OCI-LY1 (cell line): Measurements from ENCODE around the gene ABCA9.

Experiments
- H2AFZ ChIP-seq: fragments of 200-600 bp; sonication (generic), shearing (Covaris generic); 2 replicates; pipeline ENCODE4 v1.6.0; 2014; ENCODE audit warnings: antibody characterized with exemption, mild to moderate bottlenecking, low read length
- H3F3A ChIP-seq: fragments of 200-600 bp; sonication (generic), shearing (Covaris generic); 2 replicates; pipeline ENCODE4 v1.6.0; 2014; ENCODE audit warnings: mild to moderate bottlenecking, antibody characterized with exemption, low read length, moderate library complexity; ENCODE audit not compliant: insufficient read depth
- H3K27ac ChIP-seq: fragments of 200-600 bp; sonication (generic); 2 replicates; pipeline ENCODE4 v1.5.1; 2014; ENCODE audit warnings: low read length, mixed run types, mild to moderate bottlenecking, low read depth; ENCODE audit not compliant: poor library complexity, severe bottlenecking
- H3K27me3 ChIP-seq: fragments of 200-600 bp; sonication (generic); 2 replicates; pipeline ENCODE4 v1.6.0; 2014; ENCODE audit warnings: antibody characterized with exemption, mild to moderate bottlenecking, low read length, moderate library complexity; ENCODE audit not compliant: insufficient read depth
- H3K36me3 ChIP-seq: fragments of 200-600 bp; sonication (generic); 2 replicates; pipeline ENCODE4 v1.6.1; 2014; ENCODE audit warnings: mild to moderate bottlenecking, antibody characterized with exemption, low read length, moderate library complexity, mixed read lengths; ENCODE audit not compliant: insufficient read depth
- H3K4me1 ChIP-seq: fragments of 200-600 bp; sonication (generic); 2 replicates; pipeline ENCODE4 v1.5.1; 2014; ENCODE audit warnings: mild to moderate bottlenecking, low read length, moderate library complexity; ENCODE audit not compliant: insufficient read depth, severe bottlenecking
- H3K4me2 ChIP-seq: fragments of 200-600 bp; sonication (generic), shearing (Covaris generic); 2 replicates; pipeline ENCODE4 v1.6.1; 2014; ENCODE audit warnings: low read length
- H3K4me3 ChIP-seq: fragments of 200-600 bp; sonication (generic); 2 replicates; pipeline ENCODE4 v1.5.1; 2014; ENCODE audit warnings: low read length, low read depth, mild to moderate bottlenecking, mixed read lengths; ENCODE audit not compliant: poor library complexity, severe bottlenecking
- H3K79me2 ChIP-seq: fragments of 200-600 bp; shearing (Covaris generic); 2 replicates; pipeline ENCODE4 v1.6.1; 2016; ENCODE audit warnings: mixed run types, low read length, mixed read lengths; ENCODE audit not compliant: insufficient read depth
- H3K9ac ChIP-seq: fragments of 200-600 bp; sonication (generic), shearing (Covaris generic); 2 replicates; pipeline ENCODE4 v1.6.1; 2014; ENCODE audit warnings: mild to moderate bottlenecking, low read length, mixed read lengths
- H3K9me2 ChIP-seq: fragments of 200-600 bp; sonication (generic), shearing (Covaris generic); 2 replicates; pipeline ENCODE4 v1.6.1; 2014; ENCODE audit warnings: low read depth, mild to moderate bottlenecking, low read length, mixed read lengths
- H3K9me3 ChIP-seq: fragments of 200-600 bp; shearing (Covaris generic); 2 replicates; pipeline ENCODE4 v1.6.1; 2014; ENCODE audit warnings: low read length, mixed read lengths
- H4K20me1 ChIP-seq: fragments of 200-600 bp; sonication (generic), shearing (Covaris generic); 2 replicates; pipeline ENCODE4 v1.6.0; 2016; ENCODE audit warnings: mild to moderate bottlenecking, low read length; ENCODE audit not compliant: insufficient read depth
- EZH2 ChIP-seq: fragments of 200-600 bp; sonication (generic), shearing (Covaris generic); IDR thresholded peaks from 2 replicates; pipeline ENCODE4 v1.8.0; 2017; ENCODE audit warnings: borderline replicate concordance, mixed run types, mild to moderate bottlenecking, antibody characterized with exemption, low read length, moderate library complexity, mixed read lengths
- TF ChIP-seq, protein P1 (sequence below): fragments of 200-600 bp; sonication (generic), shearing (Covaris generic); IDR thresholded peaks from 2 replicates; pipeline ENCODE4 v1.5.1; 2017; ENCODE audit warnings: mild to moderate bottlenecking, antibody characterized with exemption, low read length, moderate library complexity, mixed read lengths

The ABCA9 gene

GRCh38 chr17:69059458-69060175 is 1.1 kb downstream of the ABCA9 start:
- H3K27ac ChIP-seq, result no peak overlapping the region

GRCh38 chr17:69058165-69058564 is 2.6 kb downstream of the ABCA9 start:
- Histone ChIP-seq H3K4me1 (peaks cover 8% of the 10 kb centered on the region), H4K20me1 (no peaks in the 10 kb centered on the region), H3K36me3 (no peaks in the 10 kb centered on the region), H3K4me2 (no peak overlapping the region), H3K27me3 (no peaks in the 10 kb centered on the region), H3K9me2 (no peaks in the 10 kb centered on the region), H3F3A (no peaks in the 10 kb centered on the region), H3K79me2 (no peaks in the 10 kb centered on the region), H3K9ac (no peak overlapping the region), H3K4me3 (no peak overlapping the region), H2AFZ (no peak overlapping the region), H3K9me3 (no peaks in the 10 kb centered on the region), H3K27ac (no peak overlapping the region)
- TF ChIP-seq, protein P1, sequence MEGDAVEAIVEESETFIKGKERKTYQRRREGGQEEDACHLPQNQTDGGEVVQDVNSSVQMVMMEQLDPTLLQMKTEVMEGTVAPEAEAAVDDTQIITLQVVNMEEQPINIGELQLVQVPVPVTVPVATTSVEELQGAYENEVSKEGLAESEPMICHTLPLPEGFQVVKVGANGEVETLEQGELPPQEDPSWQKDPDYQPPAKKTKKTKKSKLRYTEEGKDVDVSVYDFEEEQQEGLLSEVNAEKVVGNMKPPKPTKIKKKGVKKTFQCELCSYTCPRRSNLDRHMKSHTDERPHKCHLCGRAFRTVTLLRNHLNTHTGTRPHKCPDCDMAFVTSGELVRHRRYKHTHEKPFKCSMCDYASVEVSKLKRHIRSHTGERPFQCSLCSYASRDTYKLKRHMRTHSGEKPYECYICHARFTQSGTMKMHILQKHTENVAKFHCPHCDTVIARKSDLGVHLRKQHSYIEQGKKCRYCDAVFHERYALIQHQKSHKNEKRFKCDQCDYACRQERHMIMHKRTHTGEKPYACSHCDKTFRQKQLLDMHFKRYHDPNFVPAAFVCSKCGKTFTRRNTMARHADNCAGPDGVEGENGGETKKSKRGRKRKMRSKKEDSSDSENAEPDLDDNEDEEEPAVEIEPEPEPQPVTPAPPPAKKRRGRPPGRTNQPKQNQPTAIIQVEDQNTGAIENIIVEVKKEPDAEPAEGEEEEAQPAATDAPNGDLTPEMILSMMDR, result peak; percentile 18; the same call in 1 of the 2 replicates
- TF ChIP-seq EZH2, result no peak

More at GRCh38 chr17:69059458-69060175, 1.1 kb downstream of the ABCA9 start:
- H4K20me1 ChIP-seq, result no peaks in the 10 kb centered on the region
- no peak overlapping the region for H3K4me3 ChIP-seq
- no peaks in the 10 kb centered on the region for H3F3A ChIP-seq
- no peak overlapping the region for H2AFZ ChIP-seq
- H3K9me3 ChIP-seq, result no peaks in the 10 kb centered on the region
- H3K36me3 ChIP-seq, result no peaks in the 10 kb centered on the region
- H3K9me2 ChIP-seq, result no peaks in the 10 kb centered on the region
- no peak for TF ChIP-seq EZH2
- TF ChIP-seq, protein P1, result no peak
- H3K27me3 ChIP-seq, result no peaks in the 10 kb centered on the region
- no peak overlapping the region for H3K9ac ChIP-seq
- H3K79me2 ChIP-seq, result no peaks in the 10 kb centered on the region
- peaks cover 8% of the 10 kb centered on the region for H3K4me1 ChIP-seq
- H3K4me2 ChIP-seq, result no peak overlapping the region

DNA sequence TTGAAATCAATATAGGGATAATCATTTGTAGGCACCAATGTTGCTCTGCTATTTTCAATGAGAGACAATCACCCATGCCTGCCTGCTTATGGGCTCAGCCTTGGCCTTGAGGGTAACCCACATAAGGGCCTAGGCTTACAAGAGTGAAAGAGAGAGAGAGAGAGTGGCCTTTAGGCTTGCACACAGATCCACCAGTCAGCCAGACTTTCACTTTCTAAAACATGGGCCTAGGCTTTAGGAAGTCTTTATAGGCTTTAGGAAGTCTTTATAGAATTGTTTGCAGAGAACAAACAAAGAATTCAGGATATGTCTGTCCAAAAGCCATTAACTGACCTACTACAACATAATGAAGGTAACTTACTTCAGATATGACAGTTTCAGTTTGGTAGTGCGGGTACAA is 3.4 kb downstream of the ABCA9 start:
- Histone ChIP-seq H3K9me3 (no peaks in the 10 kb centered on the region), H3K36me3 (no peaks in the 10 kb centered on the region), H3K27ac (no peak overlapping the region), H2AFZ (no peak overlapping the region), H3K4me2 (no peak overlapping the region), H4K20me1 (no peaks in the 10 kb centered on the region), H3K4me1 (peaks cover 8% of the 10 kb centered on the region), H3K79me2 (no peaks in the 10 kb centered on the region), H3K4me3 (no peak overlapping the region), H3K9me2 (no peaks in the 10 kb centered on the region), H3K9ac (no peak overlapping the region), H3F3A (no peaks in the 10 kb centered on the region), H3K27me3 (no peaks in the 10 kb centered on the region)
- TF ChIP-seq, protein P1, result no peak
- no peak for TF ChIP-seq EZH2
